GM18526 (cell line): ENCODE measurements around the gene S100A7.

Experiments used
- POLR2A ChIP-seq: IDR thresholded peaks from 3 replicates; pipeline ENCODE4 v1.6.1; 2011; ENCODE audit not compliant: insufficient read length; ENCODE audit errors: extremely low read depth

S100A7 gene

DNA sequence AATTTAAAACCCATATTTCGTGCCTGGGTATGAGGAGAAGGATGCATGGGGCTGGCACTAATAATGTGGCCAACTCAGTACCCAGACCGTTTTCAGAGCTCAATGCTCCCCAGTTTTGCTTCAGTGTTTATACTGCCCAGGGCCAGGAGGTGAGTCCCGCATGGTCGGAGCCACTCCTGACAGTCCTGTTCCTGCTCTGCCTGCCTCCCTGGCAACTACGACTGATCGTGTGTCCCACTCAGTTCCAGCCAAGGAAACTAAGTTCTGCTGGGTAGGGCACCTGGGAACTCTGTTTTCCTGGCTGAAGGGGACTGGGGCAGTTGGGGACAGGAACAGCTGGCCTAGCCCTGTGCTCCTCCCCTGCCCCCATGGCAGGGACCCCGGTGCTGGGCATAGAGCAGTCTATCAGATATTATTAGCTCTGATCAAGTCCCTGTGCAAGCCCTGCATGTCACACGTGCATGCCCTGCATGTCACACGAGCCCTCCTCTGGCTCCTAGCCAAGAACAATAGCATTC lies 19.2 kb downstream of the S100A7 start:
- TF ChIP-seq POLR2A, result no peak

GRCh38 chr1:153439273-153439672 lies 21.2 kb downstream of the S100A7 start:
- TF ChIP-seq POLR2A, result no peak

DNA sequence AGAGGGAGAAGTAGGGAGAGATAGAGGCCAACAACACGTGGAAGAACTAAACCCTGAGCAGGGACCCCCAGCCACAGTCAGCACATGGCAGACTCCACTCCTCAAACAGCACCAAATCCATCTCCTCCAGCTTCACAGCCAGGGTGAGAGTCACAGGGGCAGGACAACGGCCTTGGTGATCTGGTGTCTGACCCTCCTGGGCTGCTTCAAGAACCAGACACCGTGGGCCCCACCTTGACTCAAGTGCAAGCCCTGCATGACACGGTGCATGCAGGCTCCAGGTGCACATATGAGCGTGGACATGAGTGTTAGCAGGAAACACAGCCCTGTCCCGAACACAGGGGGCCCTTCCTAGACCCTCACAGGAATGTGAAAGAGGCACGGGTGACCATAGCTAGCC lies 21.9 kb downstream of the S100A7 start:
- TF ChIP-seq POLR2A, result no peak

DNA sequence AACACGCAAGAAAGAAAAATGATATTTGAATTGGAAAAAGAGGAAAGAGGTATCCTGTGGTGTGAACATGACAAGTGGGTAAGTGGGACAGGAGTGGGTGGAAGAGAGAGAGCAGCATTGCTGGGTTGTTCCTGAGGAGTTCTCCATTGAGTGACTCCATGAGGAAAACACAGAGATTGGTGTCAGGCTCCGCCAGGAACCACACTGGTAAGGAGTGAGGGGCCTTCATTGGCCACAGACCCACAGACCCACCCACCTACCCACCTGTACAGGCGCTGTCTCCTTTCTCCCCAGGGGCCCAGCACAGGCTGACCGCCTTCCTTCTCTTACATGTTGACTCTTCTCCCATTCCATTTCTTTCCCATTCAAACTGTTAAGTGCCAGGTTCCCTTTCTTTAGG lies 23.2 kb downstream of the S100A7 start:
- no peak for TF ChIP-seq POLR2A

GRCh38 chr1:153434746-153435455 lies 25.6 kb downstream of the S100A7 start:
- TF ChIP-seq POLR2A, result no peak

GRCh38 chr1:153432874-153433681 lies 27.4 kb downstream of the S100A7 start:
- no peak for TF ChIP-seq POLR2A

- TF ChIP-seq POLR2A, result no peak
These were observed 28.5 kb downstream of the S100A7 start for GRCh38 chr1:153431928-153432327.

DNA sequence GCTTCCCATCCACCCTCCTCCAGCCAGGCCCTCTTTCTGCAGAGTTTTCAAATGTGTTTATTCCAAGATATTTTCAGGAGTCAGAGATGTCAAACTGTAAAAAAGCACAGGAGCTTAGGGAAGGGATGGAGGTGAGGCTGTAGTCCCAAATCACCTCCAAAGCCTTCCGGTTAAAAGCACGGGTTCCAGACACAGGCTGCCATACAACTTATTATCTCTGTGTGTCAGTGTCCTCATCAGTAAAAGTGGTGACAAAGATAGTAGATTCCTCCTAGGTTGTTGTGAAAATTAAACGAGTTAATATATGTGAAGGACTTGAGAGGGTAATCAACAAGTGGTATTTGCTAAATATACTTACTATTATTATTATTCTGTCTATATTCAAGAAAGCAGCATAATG lies 29.0 kb downstream of the S100A7 start:
- no peak for TF ChIP-seq POLR2A

DNA sequence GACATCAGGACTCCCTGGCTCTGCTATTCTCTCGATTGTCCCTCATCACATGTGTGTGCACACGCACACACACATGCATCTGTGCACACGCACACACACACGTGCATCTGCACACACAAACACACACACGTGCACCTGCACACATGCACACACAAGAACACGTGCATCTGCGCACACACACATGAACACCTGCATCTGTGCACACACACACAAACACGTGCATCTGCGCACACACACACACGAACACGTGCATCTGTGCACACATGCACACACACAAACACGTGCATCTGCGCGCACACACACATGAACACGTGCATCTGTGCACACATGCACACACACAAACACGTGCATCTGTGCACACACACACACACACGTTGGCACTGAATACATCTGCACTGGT lies 29.4 kb downstream of the S100A7 start:
- no peak for TF ChIP-seq POLR2A

GRCh38 chr1:153430561-153430960 lies 29.9 kb downstream of the S100A7 start:
- no peak for TF ChIP-seq POLR2A

DNA sequence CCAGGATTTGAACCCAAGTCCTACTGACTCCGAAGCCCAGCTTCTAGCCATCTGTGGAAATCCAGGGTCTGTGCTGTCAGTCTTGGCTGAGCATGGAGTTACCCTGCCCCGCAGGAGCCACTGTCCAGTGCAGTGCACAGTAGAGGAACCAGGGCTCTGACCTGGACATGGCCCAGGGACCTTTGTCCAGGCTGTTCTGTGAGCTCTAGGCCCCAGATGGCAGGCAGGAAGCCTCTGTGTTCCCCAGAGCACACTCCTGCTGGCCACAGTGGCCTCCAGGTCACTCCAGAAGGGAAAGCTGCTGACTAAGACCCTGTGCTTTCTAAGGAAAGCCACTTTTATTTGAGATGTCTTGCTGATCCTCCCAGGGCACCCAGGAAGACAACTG lies 30.3 kb downstream of the S100A7 start:
- no peak for TF ChIP-seq POLR2A

GRCh38 chr1:153429266-153430165 lies 30.9 kb downstream of the S100A7 start:
- TF ChIP-seq POLR2A, result no peak

- TF ChIP-seq POLR2A, result no peak
These were observed 31.7 kb downstream of the S100A7 start for GRCh38 chr1:153428791-153429190.

DNA sequence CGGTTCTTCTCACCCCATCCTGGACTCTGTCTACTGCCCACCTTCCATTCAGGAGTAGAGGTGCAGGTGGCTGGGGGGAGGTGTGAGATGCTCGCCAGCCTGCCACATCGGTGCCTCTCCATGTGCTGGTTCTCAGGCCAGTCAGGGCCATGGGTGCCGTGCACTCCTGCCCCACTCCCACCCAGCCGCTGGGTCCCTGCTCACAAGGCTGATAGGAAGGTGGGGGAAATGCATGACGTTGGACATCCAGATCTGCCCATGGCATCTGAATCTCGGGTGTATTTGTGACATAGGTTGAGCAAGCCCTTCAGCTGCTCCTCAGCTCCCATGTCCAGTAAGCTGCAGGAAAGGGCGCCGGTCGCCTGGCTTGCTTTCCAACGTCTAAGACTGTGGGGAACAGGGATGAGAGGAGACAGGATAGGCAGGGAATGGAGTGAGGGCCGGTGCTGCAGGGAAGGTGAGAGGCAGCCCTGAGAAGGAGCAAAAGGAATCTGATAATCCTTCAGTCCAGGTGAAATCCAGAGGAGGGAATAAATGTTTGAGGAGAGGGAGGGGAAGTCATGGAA lies 32.3 kb downstream of the S100A7 start:
- TF ChIP-seq POLR2A, result no peak

GRCh38 chr1:153426809-153427208 lies 33.6 kb downstream of the S100A7 start:
- TF ChIP-seq POLR2A, result no peak
